HG02623 (cell line): ENCODE data around the gene FAM83G.
"Not testable (repeated sequence)": the region's sequence is repeated elsewhere in the genome, so short reads cannot be mapped to it uniquely, and the experiment has no call there.

Experiments used
- ATAC-seq: cut with Tn5 transposase; IDR thresholded peaks from one replicate; pipeline ENCODE4 v1.9.1; 2021; ENCODE audit warnings: moderate library complexity; ENCODE audit not compliant: unreplicated experiment

FAM83G gene

DNA sequence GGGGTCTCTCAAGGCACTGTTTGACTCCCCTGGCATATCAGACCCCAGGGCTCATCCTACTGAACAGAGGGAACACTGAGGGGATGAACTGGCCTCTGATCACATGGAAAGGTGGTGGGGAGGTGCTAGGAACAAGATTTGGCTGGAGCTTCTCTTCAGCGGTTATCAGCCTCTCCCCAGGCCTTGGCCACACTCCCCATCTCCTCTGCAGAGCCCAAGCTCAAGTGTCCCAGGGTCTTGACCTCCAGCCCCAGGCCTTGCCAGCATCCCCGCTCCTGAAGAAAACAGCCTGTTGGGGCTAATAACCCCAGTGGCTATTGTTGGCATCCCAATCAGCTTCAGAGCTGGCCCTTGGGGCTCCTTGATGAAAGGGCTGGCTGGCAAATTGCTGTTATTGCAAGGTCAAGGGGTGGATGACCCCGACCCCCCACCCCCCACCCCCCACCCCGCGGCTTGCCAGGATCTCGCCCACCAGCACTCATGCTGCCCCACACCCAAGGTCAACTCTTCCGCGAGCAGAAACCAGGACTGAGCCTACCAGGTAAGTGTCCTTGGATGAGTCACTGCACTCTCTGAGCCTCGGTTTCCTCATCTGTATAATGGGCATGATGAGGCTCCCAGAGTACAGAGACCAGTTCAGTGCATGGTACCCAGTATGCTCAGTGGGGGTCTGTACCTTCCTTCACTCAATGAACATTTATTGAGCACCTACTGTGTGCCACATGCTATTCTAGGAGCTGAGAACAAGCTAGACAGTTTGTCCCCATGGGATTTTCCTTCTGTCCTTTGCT is 18.8 kb upstream of the FAM83G start:
- ATAC-seq, result no peak

GRCh38 chr17:19022747-19023146 is 18.2 kb upstream of the FAM83G start:
- ATAC-seq, result no peak

DNA sequence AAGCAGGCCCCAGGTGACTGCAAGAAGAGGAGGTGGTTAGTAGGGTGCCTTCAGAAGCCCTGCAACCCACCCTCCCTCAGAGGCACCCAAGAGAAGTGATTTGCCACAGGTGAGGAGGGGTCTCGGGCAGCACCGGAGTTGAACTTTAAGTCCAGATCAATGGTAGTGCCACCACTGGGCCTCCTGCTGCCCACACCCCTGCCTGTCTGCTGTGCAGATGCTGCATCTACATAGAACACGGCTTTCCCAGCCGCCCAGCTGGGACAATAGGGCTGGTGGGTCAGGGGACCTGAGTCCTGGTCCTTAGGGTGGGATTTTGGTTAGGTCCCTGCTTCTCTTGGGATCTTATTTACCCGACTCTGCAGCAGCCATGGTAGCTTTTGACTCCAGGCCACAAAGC is 17.6 kb upstream of the FAM83G start:
- no peak for ATAC-seq

- no peak for ATAC-seq
Observed at GRCh38 chr17:19021622-19022083, 17.1 kb upstream of the FAM83G start.

DNA sequence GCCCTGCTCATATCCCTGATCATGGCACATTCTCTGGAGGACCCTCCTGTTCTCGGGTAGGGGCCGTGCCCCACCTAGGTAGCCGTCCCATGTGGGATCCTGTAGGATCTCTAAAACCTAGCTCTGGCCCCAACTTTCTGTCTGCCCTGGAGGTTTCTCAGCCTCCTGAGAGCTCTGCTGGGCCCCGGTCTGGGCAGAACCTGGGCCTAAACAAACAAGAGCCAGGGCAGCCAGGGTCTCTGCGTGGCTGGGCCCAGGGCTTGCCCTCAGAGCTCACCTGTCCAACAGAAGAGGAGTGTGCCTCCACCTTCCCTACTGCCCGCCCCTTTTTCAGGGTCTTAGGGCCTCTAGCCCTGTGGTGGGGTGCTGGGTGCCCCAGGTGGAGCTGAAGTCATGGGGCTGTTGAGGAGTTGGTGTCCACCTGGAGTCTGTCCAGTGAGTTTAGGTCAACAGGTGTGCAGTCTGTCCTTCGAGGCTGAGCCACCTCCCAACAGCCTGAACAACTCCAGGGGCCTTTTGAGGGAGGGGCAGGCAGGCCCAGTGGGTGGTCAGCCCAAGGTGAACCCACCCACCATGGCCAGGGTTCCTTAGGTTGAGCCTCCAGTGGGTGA is 16.6 kb upstream of the FAM83G start:
- not testable (repeated sequence) for ATAC-seq

- ATAC-seq, result no peak
Observed at GRCh38 chr17:19020016-19020415, 15.5 kb upstream of the FAM83G start.

DNA sequence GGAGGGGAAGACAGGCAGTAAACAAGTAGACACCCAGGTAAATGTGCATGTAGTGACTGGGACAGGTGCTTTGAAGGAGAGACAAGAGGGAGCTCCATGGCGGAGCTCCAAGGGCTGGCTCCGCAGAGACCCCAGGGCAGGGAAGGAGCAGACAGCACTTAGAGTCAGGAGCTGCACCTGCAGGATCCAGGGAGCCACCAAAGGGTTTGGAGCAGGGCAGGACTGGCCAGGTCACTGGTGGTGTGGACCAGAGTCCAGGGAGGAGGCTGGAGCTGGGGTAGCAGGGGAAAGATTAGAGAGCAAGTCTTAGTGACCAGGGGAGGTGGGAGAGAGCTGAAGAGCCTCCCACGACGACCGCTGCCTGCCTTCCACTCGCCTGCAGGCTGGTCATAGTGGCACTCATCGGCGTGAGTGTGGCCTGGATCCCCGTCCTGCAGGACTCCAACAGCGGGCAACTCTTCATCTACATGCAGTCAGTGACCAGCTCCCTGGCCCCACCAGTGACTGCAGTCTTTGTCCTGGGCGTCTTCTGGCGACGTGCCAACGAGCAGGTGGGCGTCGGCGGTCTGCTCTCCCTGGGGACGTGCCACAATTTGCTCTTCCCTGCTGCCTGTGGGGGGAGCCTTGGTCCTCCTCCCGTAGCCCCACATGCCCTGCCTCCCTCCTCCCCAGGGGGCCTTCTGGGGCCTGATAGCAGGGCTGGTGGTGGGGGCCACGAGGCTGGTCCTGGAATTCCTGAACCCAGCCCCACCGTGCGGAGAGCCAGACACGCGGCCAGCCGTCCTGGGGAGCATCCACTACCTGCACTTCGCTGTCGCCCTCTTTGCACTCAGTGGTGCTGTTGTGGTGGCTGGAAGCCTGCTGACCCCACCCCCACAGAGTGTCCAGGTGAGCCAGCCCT is 14.7 kb upstream of the FAM83G start:
- no peak for ATAC-seq

DNA sequence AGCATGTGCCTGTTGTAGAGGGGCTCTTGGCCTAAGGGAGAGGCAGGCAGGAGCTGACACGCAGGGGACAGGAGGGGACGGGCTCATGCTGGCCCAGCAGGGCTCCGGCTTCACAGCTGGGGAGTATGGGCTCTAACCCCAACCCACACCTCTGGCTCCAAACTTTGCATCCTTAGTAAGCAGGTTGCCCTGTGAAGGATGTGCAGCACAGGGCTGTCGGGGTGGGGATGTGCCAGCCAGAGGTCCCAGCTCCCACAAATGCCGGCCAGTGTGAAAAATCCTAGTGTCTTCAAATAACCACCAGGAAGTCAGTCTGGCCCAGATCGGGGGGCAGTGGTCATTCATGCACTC is 14.0 kb upstream of the FAM83G start:
- ATAC-seq, result no peak

- ATAC-seq, result no peak
Observed at GRCh38 chr17:19017804-19018599, 13.4 kb upstream of the FAM83G start.

GRCh38 chr17:19017401-19017800 is 12.8 kb upstream of the FAM83G start:
- no peak for ATAC-seq

DNA sequence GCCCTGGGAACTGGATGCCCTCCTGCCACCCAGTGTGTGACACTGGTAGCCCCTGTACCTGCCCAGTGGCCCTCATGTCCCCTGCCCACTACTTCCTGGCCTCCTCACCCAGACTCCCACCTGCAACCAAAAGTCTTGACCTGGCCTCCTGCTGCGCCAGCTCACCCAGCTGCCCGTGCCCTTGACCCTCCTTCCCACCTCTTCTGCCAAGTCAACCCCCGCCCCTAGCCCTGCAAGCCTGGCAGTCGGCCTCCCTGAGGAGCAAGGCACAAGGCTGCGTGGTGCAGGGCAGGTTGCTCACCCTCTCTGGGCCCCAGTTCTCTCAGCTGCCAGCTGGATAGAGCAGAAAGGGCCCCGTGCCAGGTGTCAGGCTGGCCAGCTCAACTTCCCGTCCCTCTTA is 12.3 kb upstream of the FAM83G start:
- ATAC-seq, result no peak

- ATAC-seq, result no peak
Observed at GRCh38 chr17:19016297-19016696, 11.7 kb upstream of the FAM83G start.

- no peak for ATAC-seq
Observed at GRCh38 chr17:19015428-19015827, 10.9 kb upstream of the FAM83G start.

- no peak for ATAC-seq
Observed at GRCh38 chr17:19014628-19015215, 10.2 kb upstream of the FAM83G start.

- no peak for ATAC-seq
Observed at GRCh38 chr17:19013806-19014627, 9.5 kb upstream of the FAM83G start.

DNA sequence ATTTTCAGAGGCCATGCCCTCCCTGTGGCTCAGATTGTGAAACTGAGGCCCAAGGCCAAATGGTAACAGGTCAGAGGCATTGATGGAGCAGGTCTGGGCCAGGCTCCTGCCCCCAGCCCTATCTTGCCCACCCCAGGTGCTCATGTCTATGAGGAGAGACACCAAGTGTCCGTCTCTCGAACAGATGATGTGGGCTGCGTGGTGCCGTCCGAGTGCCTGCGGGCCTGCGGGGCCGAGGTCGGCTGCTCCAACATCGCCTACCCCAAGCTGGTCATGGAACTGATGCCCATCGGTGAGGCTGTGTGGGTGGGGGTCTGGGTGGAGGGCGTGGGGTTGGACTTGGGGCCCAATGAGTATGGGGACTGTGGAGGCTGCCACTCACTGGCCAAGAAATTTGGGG is 8.7 kb upstream of the FAM83G start:
- no peak for ATAC-seq

GRCh38 chr17:19012171-19013080 is 7.9 kb upstream of the FAM83G start:
- ATAC-seq, result no peak

- no peak for ATAC-seq
Observed at GRCh38 chr17:19011581-19011980, 7.0 kb upstream of the FAM83G start.
